ENCODE data around the gene TCF19. TPM values are rescaled to one million over a fixed set of nuclear protein-coding genes. Genes with fewer than 3 reads are reported as not detected.

Gene TCF19
- total RNA-seq, 1 experiment from 2014 or later: 26.0 TPM

DNA sequence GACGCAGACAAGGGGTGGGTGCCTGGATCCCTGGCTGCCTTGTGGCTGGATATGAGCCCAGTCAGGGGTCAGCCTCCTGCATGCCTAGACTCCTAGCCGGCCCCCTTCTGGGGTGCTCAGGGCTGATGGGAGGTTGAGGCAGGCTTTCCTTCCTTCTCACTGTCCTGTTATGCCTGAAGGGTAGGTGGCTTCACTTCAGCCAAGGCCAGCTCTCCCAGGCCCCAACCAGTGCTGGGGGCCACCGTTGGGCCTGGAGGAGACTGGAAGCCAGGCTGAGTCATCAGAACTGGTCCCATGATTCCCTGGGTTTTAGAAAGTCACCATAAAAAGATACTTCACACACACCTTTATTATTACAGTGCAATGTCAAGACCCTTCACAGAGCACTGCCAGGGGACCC is 15.0 kb downstream of the TCF19 start:
- no peak overlapping the region for H3K4me3 ChIP-seq
- H3K4me1 ChIP-seq (replicated peaks; ENCODE audit: insufficient read depth): peaks cover 18% of the 10 kb centered on the region
- peaks cover 16% of the 10 kb centered on the region; the same call in 1 of the 2 replicates for H3F3A ChIP-seq (ENCODE audit: insufficient read depth, low read depth)
- no peaks in the 10 kb centered on the region for H3K79me2 ChIP-seq (ENCODE audit: low read depth)
- no peak overlapping the region for H3K4me2 ChIP-seq
- no peak overlapping the region for H3K27ac ChIP-seq
- CTCF ChIA-PET: no interaction called here
- no peaks in the 10 kb centered on the region for H3K36me3 ChIP-seq (ENCODE audit: low read depth)
- H2AFZ ChIP-seq: no peak overlapping the region
- intact Hi-C loops (cut with micrococcal nuclease; ENCODE audit: unreplicated experiment): no loop called here
- TF ChIP-seq, protein P1, sequence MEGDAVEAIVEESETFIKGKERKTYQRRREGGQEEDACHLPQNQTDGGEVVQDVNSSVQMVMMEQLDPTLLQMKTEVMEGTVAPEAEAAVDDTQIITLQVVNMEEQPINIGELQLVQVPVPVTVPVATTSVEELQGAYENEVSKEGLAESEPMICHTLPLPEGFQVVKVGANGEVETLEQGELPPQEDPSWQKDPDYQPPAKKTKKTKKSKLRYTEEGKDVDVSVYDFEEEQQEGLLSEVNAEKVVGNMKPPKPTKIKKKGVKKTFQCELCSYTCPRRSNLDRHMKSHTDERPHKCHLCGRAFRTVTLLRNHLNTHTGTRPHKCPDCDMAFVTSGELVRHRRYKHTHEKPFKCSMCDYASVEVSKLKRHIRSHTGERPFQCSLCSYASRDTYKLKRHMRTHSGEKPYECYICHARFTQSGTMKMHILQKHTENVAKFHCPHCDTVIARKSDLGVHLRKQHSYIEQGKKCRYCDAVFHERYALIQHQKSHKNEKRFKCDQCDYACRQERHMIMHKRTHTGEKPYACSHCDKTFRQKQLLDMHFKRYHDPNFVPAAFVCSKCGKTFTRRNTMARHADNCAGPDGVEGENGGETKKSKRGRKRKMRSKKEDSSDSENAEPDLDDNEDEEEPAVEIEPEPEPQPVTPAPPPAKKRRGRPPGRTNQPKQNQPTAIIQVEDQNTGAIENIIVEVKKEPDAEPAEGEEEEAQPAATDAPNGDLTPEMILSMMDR (conservative IDR thresholded peaks at IDR 0.05): no peak
- POLR2A ChIA-PET (ENCODE audit: unreplicated experiment): no interaction called here
- no peaks in the 10 kb centered on the region for H3K9me2 ChIP-seq (ENCODE audit: insufficient read depth)
- no peaks in the 10 kb centered on the region for H4K20me1 ChIP-seq (ENCODE audit: insufficient read depth)
- BruUV-seq (replicated peaks): no TSS peak
- no peaks in the 10 kb centered on the region for H3K27me3 ChIP-seq (ENCODE audit: insufficient read depth, low read depth)
- H3K9me3 ChIP-seq (ENCODE audit: insufficient read depth, low read depth): no peaks in the 10 kb centered on the region
- no peak for DNase-seq

DNA sequence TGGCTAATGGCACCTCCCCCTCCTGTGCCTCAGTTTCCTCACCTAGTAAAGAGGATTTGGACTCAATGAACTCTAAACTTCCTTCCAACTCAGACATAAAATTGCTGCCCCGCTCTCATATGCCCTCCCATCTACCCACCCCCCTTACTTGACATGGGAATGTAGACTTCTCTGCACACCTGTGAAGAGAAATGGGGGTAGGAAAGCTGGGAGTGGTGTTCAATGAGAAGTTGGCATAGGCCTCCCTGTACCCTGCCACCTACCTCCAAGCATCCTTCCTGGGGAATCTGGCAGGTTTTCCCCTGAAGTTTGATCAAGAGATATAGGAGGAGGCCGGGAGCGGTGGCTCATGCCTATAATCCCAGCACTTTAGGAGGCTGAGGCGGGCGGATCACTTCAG is 16.0 kb downstream of the TCF19 start:
- ChIA-PET CTCF (no interaction called here), POLR2A (ENCODE audit: unreplicated experiment) (no interaction called here)
- Histone ChIP-seq H3K4me1 (replicated peaks; ENCODE audit: insufficient read depth) (peaks cover 8% of the 10 kb centered on the region), H3K4me2 (no peak overlapping the region), H3K79me2 (ENCODE audit: low read depth) (no peaks in the 10 kb centered on the region), H3K4me3 (no peak overlapping the region), H3K27ac (no peak overlapping the region), H3K36me3 (ENCODE audit: low read depth) (no peaks in the 10 kb centered on the region), H3K27me3 (ENCODE audit: insufficient read depth, low read depth) (no peaks in the 10 kb centered on the region), H4K20me1 (ENCODE audit: insufficient read depth) (no peaks in the 10 kb centered on the region), H3K9me3 (ENCODE audit: insufficient read depth, low read depth) (no peaks in the 10 kb centered on the region), H3K9me2 (ENCODE audit: insufficient read depth) (no peaks in the 10 kb centered on the region), H2AFZ (no peak overlapping the region), H3F3A (ENCODE audit: insufficient read depth, low read depth) (peaks cover 7% of the 10 kb centered on the region; the same call in 1 of the 2 replicates)
- DNase-seq: no peak
- no peak for TF ChIP-seq EZH2 (IDR thresholded peaks at IDR 0.05; ENCODE audit: low read depth)
- TF ChIP-seq, protein P1 (conservative IDR thresholded peaks at IDR 0.05): no peak
- intact Hi-C loops (cut with micrococcal nuclease; ENCODE audit: unreplicated experiment): no loop called here
- BruUV-seq (replicated peaks): no TSS peak

DNA sequence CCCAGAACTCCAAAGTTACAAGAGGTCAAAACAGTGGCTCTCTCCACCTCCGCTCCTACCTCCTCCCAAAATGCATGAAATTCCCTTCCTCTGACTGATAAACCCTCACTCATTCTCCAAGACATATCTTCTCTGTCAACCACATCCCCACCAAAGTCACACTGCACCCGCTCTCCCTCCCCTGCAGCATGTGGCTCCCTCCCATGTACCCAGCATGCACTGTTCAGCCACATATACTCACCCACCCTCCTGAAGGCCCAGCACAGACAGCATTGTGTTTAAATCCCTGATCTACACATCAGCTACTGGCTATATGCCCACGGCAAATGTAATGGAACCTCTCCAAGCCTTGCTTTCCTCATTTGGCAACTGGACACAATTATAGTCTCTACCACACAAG is 17.6 kb downstream of the TCF19 start:
- BruUV-seq (replicated peaks): no TSS peak
- Histone ChIP-seq H3K4me2 (no peak overlapping the region), H3K4me3 (no peak overlapping the region), H2AFZ (no peak overlapping the region), H3K36me3 (ENCODE audit: low read depth) (no peaks in the 10 kb centered on the region), H3K27me3 (ENCODE audit: insufficient read depth, low read depth) (no peaks in the 10 kb centered on the region), H3K9me3 (ENCODE audit: insufficient read depth, low read depth) (no peaks in the 10 kb centered on the region), H3K9me2 (ENCODE audit: insufficient read depth) (no peaks in the 10 kb centered on the region), H3K4me1 (replicated peaks; ENCODE audit: insufficient read depth) (no peaks in the 10 kb centered on the region), H4K20me1 (ENCODE audit: insufficient read depth) (no peaks in the 10 kb centered on the region), H3K27ac (no peak overlapping the region), H3F3A (ENCODE audit: insufficient read depth, low read depth) (no peaks in the 10 kb centered on the region), H3K79me2 (ENCODE audit: low read depth) (no peaks in the 10 kb centered on the region)
- no peak for DNase-seq
- intact Hi-C loops (cut with micrococcal nuclease; ENCODE audit: unreplicated experiment): no loop called here
- ChIA-PET CTCF (no interaction called here), POLR2A (ENCODE audit: unreplicated experiment) (no interaction called here)
- TF ChIP-seq, protein P1 (conservative IDR thresholded peaks at IDR 0.05): no peak
- TF ChIP-seq EZH2 (IDR thresholded peaks at IDR 0.05; ENCODE audit: low read depth): no peak

All from PC-9 (cell line).